H9 (cell line): Measurements from ENCODE around the gene MSH3. TPM values are rescaled to one million over a fixed set of nuclear protein-coding genes. Genes with fewer than 3 reads are reported as not detected.

Source experiments
- DNase-seq: peaks from one replicate; pipeline ENCODE4 v3.0.0-alpha.2; 2017
- H2AFZ ChIP-seq: one replicate; pipeline ENCODE4 v1.6.1; 2013; ENCODE audit warnings: mild to moderate bottlenecking, low read length, control low read depth, moderate library complexity
- H2AK5ac ChIP-seq: 2 replicates; pipeline ENCODE4 v1.6.1; 2013; ENCODE audit warnings: low read length, control low read depth, mixed read lengths; ENCODE audit not compliant: insufficient read length
- H2BK120ac ChIP-seq: one replicate; pipeline ENCODE4 v1.6.1; 2013; ENCODE audit warnings: low read depth, mild to moderate bottlenecking, low read length, control low read depth, inconsistent platforms; ENCODE audit not compliant: poor library complexity, severe bottlenecking
- H2BK12ac ChIP-seq: 2 replicates; pipeline ENCODE4 v1.6.1; 2013; ENCODE audit warnings: low read length, control low read depth, mixed read lengths, low read depth; ENCODE audit not compliant: insufficient read length
- H2BK15ac ChIP-seq: 2 replicates; pipeline ENCODE4 v1.6.1; 2013; ENCODE audit warnings: low read depth, low read length, control low read depth
- H2BK20ac ChIP-seq: one replicate; pipeline ENCODE4 v1.6.1; 2013; ENCODE audit warnings: low read depth, mild to moderate bottlenecking, low read length, control low read depth, inconsistent platforms; ENCODE audit not compliant: poor library complexity, severe bottlenecking
- H2BK5ac ChIP-seq: 2 replicates; pipeline ENCODE4 v1.6.1; 2013; ENCODE audit warnings: low read length, control low read depth, mixed read lengths; ENCODE audit not compliant: insufficient read length
- H3K14ac ChIP-seq: 2 replicates; pipeline ENCODE4 v1.6.1; 2013; ENCODE audit warnings: low read length, control low read depth; ENCODE audit not compliant: insufficient read depth
- H3K18ac ChIP-seq: 2 replicates; pipeline ENCODE4 v1.6.1; 2013; ENCODE audit warnings: low read depth, mild to moderate bottlenecking, mixed read lengths, low read length, control low read depth; ENCODE audit not compliant: insufficient read length
- H3K23ac ChIP-seq: 2 replicates; pipeline ENCODE4 v1.6.1; 2013; ENCODE audit warnings: low read length, control low read depth, mixed read lengths, low read depth; ENCODE audit not compliant: insufficient read length
- H3K23me2 ChIP-seq: 2 replicates; pipeline ENCODE4 v1.6.1; 2013; ENCODE audit warnings: low read depth, mild to moderate bottlenecking, mixed read lengths, low read length, control low read depth; ENCODE audit not compliant: insufficient read length, poor library complexity, severe bottlenecking
- H3K27ac ChIP-seq: 2 replicates; pipeline ENCODE4 v1.5.1; 2013; ENCODE audit warnings: low read length, control low read depth, mixed read lengths, low read depth; ENCODE audit not compliant: insufficient read length
- H3K27me3 ChIP-seq: 2 replicates; pipeline ENCODE4 v1.6.1; 2013; ENCODE audit warnings: low read length, control low read depth, inconsistent platforms; ENCODE audit not compliant: insufficient read depth
- H3K4ac ChIP-seq: 2 replicates; pipeline ENCODE4 v1.6.1; 2013; ENCODE audit warnings: low read depth, mild to moderate bottlenecking, control low read depth, inconsistent platforms, low read length, moderate library complexity
- H3K4me1 ChIP-seq: 2 replicates; pipeline ENCODE4 v1.6.1; 2013; ENCODE audit warnings: low read length, control low read depth, inconsistent platforms; ENCODE audit not compliant: insufficient read depth
- H3K4me2 ChIP-seq: 2 replicates; pipeline ENCODE4 v1.6.1; 2013; ENCODE audit warnings: low read length, control low read depth, mixed read lengths; ENCODE audit not compliant: insufficient read length, insufficient read depth
- H3K56ac ChIP-seq: 2 replicates; pipeline ENCODE4 v1.6.1; 2013; ENCODE audit warnings: low read depth, mild to moderate bottlenecking, mixed read lengths, low read length, control low read depth; ENCODE audit not compliant: insufficient read length
- H3K79me1 ChIP-seq: 2 replicates; pipeline ENCODE4 v1.6.1; 2013; ENCODE audit warnings: low read depth, mild to moderate bottlenecking, moderate library complexity, low read length, control low read depth, inconsistent platforms; ENCODE audit not compliant: insufficient read depth, poor library complexity, severe bottlenecking
- H3K79me2 ChIP-seq: 2 replicates; pipeline ENCODE4 v1.6.1; 2013; ENCODE audit warnings: low read length, control low read depth, inconsistent platforms; ENCODE audit not compliant: insufficient read depth
- H3K9ac ChIP-seq: 2 replicates; pipeline ENCODE4 v1.6.1; 2013; ENCODE audit warnings: low read length, control low read depth, mixed read lengths; ENCODE audit not compliant: insufficient read length; ENCODE audit errors: extremely low read depth
- H3K9me3 ChIP-seq: one replicate; pipeline ENCODE4 v1.6.1; 2013; ENCODE audit warnings: low read depth, low read length, inconsistent platforms; ENCODE audit not compliant: control insufficient read depth
- H3T11ph ChIP-seq: one replicate; pipeline ENCODE4 v1.6.1; 2013; ENCODE audit warnings: mild to moderate bottlenecking, low read length, control low read depth, inconsistent platforms
- H4K20me1 ChIP-seq: one replicate; pipeline ENCODE4 v1.6.1; 2013; ENCODE audit not compliant: control insufficient read depth, insufficient read length, insufficient read depth
- H4K5ac ChIP-seq: 2 replicates; pipeline ENCODE4 v1.6.1; 2013; ENCODE audit warnings: low read depth, mild to moderate bottlenecking, mixed read lengths, low read length, control low read depth; ENCODE audit not compliant: insufficient read length
- H4K8ac ChIP-seq: replicated peaks from 2 replicates; pipeline ENCODE4 v1.6.1; 2013; ENCODE audit warnings: low read length, control low read depth, mixed read lengths, low read depth; ENCODE audit not compliant: insufficient read length
- H4K91ac ChIP-seq: 2 replicates; pipeline ENCODE4 v1.6.1; 2013; ENCODE audit warnings: low read depth, mild to moderate bottlenecking, moderate library complexity, mixed read lengths, low read length, control low read depth; ENCODE audit not compliant: insufficient read length
- H3K27ac Mint-ChIP-seq, 3 experiments: 2 replicates in 2 of 3; 3 replicates in 1 of 3; pipeline ENCODE4 v1.8.0; 2020 to 2021; ENCODE audit warnings: mixed read lengths in 3 of 3, mild to moderate bottlenecking in 1 of 3, moderate library complexity in 1 of 3
- H3K27me3 Mint-ChIP-seq: 2 replicates; pipeline ENCODE4 v1.8.0; 2021; ENCODE audit warnings: low read depth, mild to moderate bottlenecking, moderate library complexity, mixed read lengths
- H3K36me3 Mint-ChIP-seq, 3 experiments: 2 replicates in 2 of 3; 3 replicates in 1 of 3; pipeline ENCODE4 v1.8.0; 2020 to 2021; ENCODE audit warnings: low read depth in 3 of 3, mixed read lengths in 3 of 3; ENCODE audit not compliant: insufficient read depth in 1 of 3
- H3K4me1 Mint-ChIP-seq, 2 experiments: 2 replicates each; pipeline ENCODE4 v1.8.0; 2020; ENCODE audit warnings: mixed read lengths in 2 of 2
- H3K4me3 Mint-ChIP-seq, 2 experiments: 2 replicates in 1 of 2; 3 replicates in 1 of 2; pipeline ENCODE4 v1.8.0; 2020 to 2021; ENCODE audit warnings: mild to moderate bottlenecking in 2 of 2, mixed read lengths in 2 of 2, moderate library complexity in 1 of 2
- H3K9me3 Mint-ChIP-seq, 2 experiments: 2 replicates in 1 of 2; 3 replicates in 1 of 2; pipeline ENCODE4 v1.8.0; 2020; ENCODE audit warnings: mild to moderate bottlenecking in 2 of 2, mixed read lengths in 2 of 2, moderate library complexity in 1 of 2
- CTCF ChIP-seq: fragments of 200-600 bp; sonication (generic); conservative IDR thresholded peaks from 3 replicates; pipeline ENCODE4 v1.8.0; 2021; ENCODE audit warnings: antibody characterized with exemption, mild to moderate bottlenecking
- WGBS: extraction: QIAGEN DNeasy Blood & Tissue Kit; methylation state at CpG from one replicate; pipeline ENCODE4 v1.1.7; 2013; ENCODE audit warnings: missing lambda C conversion rate, low lambda C conversion rate, mixed read lengths; ENCODE audit not compliant: insufficient read length; ENCODE audit errors: extremely low coverage; 5-methylcytosine and 5-hydroxymethylcytosine counted together
- total RNA-seq: library from RNA; stranded (reverse); gene quantifications from 2 replicates; pipeline ENCODE4 v1.2.1, GENCODE V29; 2021

MSH3 gene
- total RNA-seq, 1 experiment from 2014 or later, result 17.3 TPM

DNA sequence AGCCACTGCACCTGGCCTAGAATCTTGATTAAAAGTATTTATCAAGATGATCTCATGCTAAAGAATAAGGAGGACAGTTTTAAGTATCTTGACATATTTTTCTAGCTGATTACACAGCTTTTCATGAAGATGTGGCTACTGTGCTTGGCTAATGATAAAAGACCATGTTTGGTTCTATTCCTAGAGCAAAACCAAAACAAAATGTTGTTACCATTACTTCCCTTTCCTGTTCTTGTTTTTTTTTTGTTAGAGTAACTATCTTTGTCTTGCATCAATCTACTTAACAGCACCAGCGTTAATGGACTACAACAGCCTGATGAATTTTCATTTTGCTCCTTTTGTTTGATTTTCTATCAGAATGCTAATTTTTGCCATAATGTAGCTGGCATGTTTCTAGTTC is 86.5 kb downstream of the MSH3 start:
- Histone ChIP-seq H2BK12ac (no peak overlapping the region), H3K14ac (no peak overlapping the region), H4K5ac (no peak overlapping the region), H3K56ac (no peak overlapping the region), H2BK15ac (no peak overlapping the region), H3T11ph (no peak overlapping the region), H3K9ac (no peak overlapping the region), H3K23ac (no peak overlapping the region), H4K8ac (no peak overlapping the region), H2AFZ (no peak overlapping the region), H3K27ac (no peak overlapping the region), H2BK5ac (no peak overlapping the region), H3K4me1 (no peaks in the 10 kb centered on the region), H2AK5ac (no peak overlapping the region), H3K18ac (no peak overlapping the region), H2BK120ac (no peak overlapping the region), H4K91ac (no peak overlapping the region), H3K79me2 (no peaks in the 10 kb centered on the region), H3K23me2 (no peaks in the 10 kb centered on the region), H3K4ac (no peak overlapping the region), H3K27me3 (no peaks in the 10 kb centered on the region), H4K20me1 (peaks cover 2% of the 10 kb centered on the region), H3K4me2 (no peak overlapping the region), H2BK20ac (no peak overlapping the region), H3K9me3 (no peaks in the 10 kb centered on the region), H3K79me1 (no peaks in the 10 kb centered on the region)
- H3K27ac Mint-ChIP-seq, result no peak overlapping the region; a peak in 1 of 7 replicates
- H3K4me3 Mint-ChIP-seq, result no peak overlapping the region
- DNase-seq, result no peak
- no peaks in the 10 kb centered on the region for H3K27me3 Mint-ChIP-seq
- H3K36me3 Mint-ChIP-seq, result peaks cover 11 to 28% (median 23%) of the 10 kb centered on the region in 3 experiments; a peak in 6 of 7 replicates
- no peaks in the 10 kb centered on the region for H3K9me3 Mint-ChIP-seq
- 0 out of 4 replicates have a peak, but pooled peaks cover 0 to 4% of the 10 kb centered on the region in 2 experiments for H3K4me1 Mint-ChIP-seq
- WGBS, result no CpG with 5 or more reads among the region's 1 CpG
- TF ChIP-seq CTCF, result no peak
